ENCODE measurements around the gene MLPH. TPM values are rescaled to one million over a fixed set of nuclear protein-coding genes. Genes with fewer than 3 reads are reported as not detected.
A peak's percentile ranks its signal among the peaks of the same experiment; 100 is the strongest.

Gene MLPH
- total and polyA plus RNA-seq, 2 of the 13 experiments (the other 11 are each of a cell fraction or from before 2014, with no cell fraction given) = 0.12 TPM; not detected in 1

GRCh38 chr2:237585590-237586221 is 98.7 kb downstream of the MLPH start (continued):
- TF ChIP-seq ZGPAT (CRISPR knock-in tag; IDR thresholded peaks at IDR 0.05) (peak; percentile 94), TBX2 (CRISPR knock-in tag; IDR thresholded peaks at IDR 0.05; ENCODE audit: borderline replicate concordance) (peak; percentile 98), ZFP36L2 (CRISPR knock-in tag; IDR thresholded peaks at IDR 0.05) (0 out of 2 replicates have a peak, but pooled peaks have one; percentile 71), PAX8 (CRISPR knock-in tag; IDR thresholded peaks at IDR 0.05; ENCODE audit: borderline replicate concordance) (no peak), BCL3 (CRISPR knock-in tag; IDR thresholded peaks at IDR 0.05) (peak; percentile 80; the same call in 1 of the 2 replicates), CHCHD3 (CRISPR knock-in tag; IDR thresholded peaks at IDR 0.05) (0 out of 2 replicates have a peak, but pooled peaks have one; percentile 50), PLSCR1 (CRISPR knock-in tag; IDR thresholded peaks at IDR 0.05; ENCODE audit: borderline replicate concordance) (no peak), REST (IDR thresholded peaks at IDR 0.05; ENCODE audit: borderline replicate concordance in 1 of 2, low read depth in 1 of 2, low read length in 2 of 2) (peak in 1 of 2 experiments; percentile 45; a peak in 1 of 4 replicates), BCL6 (CRISPR knock-in tag; IDR thresholded peaks at IDR 0.05) (peak; percentile 97), KDM3A (CRISPR knock-in tag; IDR thresholded peaks at IDR 0.05; ENCODE audit: low read depth) (peak; percentile 83), ZBTB25 (CRISPR knock-in tag; IDR thresholded peaks at IDR 0.05) (peak; percentile 79; the same call in 1 of the 2 replicates), CAMTA2 (CRISPR knock-in tag; IDR thresholded peaks at IDR 0.05; ENCODE audit: borderline replicate concordance) (no peak), ZNF276 (CRISPR knock-in tag; IDR thresholded peaks at IDR 0.05; ENCODE audit: low read depth) (no peak), POLR2A (IDR thresholded peaks at IDR 0.05; ENCODE audit: insufficient read depth in 1 of 2, low read depth in 2 of 2, low read length in 2 of 2) (peak in 1 of 2 experiments; percentile 3; a peak in 1 of 4 replicates), NKX3-1 (CRISPR knock-in tag; IDR thresholded peaks at IDR 0.05) (peak; percentile 71; the same call in 1 of the 2 replicates), ZSCAN25 (CRISPR knock-in tag; IDR thresholded peaks at IDR 0.05) (peak; percentile 83; the same call in 1 of the 2 replicates)
